Naive B cell (primary cell): ENCODE measurements around the gene LETM1. TPM values are rescaled to one million over a fixed set of nuclear protein-coding genes. Genes with fewer than 3 reads are reported as not detected.
A peak's percentile ranks its signal among the peaks of the same experiment; 100 is the strongest.

Experiments used
- ATAC-seq, 2 donors: fragments of 150-1000 bp; cut with Tn5 transposase; 2 replicates each; pipeline ENCODE4 v1.10.0; 2021; ENCODE audit warnings: low read depth in 2 of 2, mild to moderate bottlenecking in 2 of 2, moderate library complexity in 2 of 2
- DNase-seq: peaks from one replicate; pipeline ENCODE4 v3.0.0; 2022
- H3K27ac Mint-ChIP-seq, 6 donors: one replicate each; pipeline ENCODE4 v1.8.0; 2020 to 2022; ENCODE audit warnings: mild to moderate bottlenecking in 6 of 6, mixed read lengths in 6 of 6, moderate library complexity in 5 of 6, inconsistent platforms in 2 of 6
- H3K27me3 Mint-ChIP-seq, 3 donors: one replicate each; pipeline ENCODE4 v1.8.0; 2021 to 2022; ENCODE audit warnings: mixed read lengths in 3 of 3, mild to moderate bottlenecking in 1 of 3
- H3K36me3 Mint-ChIP-seq, 2 donors: one replicate each; pipeline ENCODE4 v1.8.0; 2020 to 2022; ENCODE audit warnings: mixed read lengths in 2 of 2, inconsistent platforms in 1 of 2, mild to moderate bottlenecking in 1 of 2
- H3K4me1 Mint-ChIP-seq, 3 donors: one replicate each; pipeline ENCODE4 v1.8.0; 2020 to 2022; ENCODE audit warnings: mixed read lengths in 3 of 3, inconsistent platforms in 1 of 3, mild to moderate bottlenecking in 1 of 3, moderate library complexity in 1 of 3
- H3K4me3 Mint-ChIP-seq, 8 donors: one replicate each; pipeline ENCODE4 v1.8.0; 2020 to 2022; ENCODE audit warnings: mild to moderate bottlenecking in 8 of 8, mixed read lengths in 8 of 8, moderate library complexity in 8 of 8, inconsistent platforms in 2 of 8
- H3K9me3 Mint-ChIP-seq, 7 donors: one replicate each; pipeline ENCODE4 v1.8.0; 2020 to 2022; ENCODE audit warnings: mixed read lengths in 7 of 7, mild to moderate bottlenecking in 5 of 7, inconsistent platforms in 2 of 7, moderate library complexity in 1 of 7
- polyA plus RNA-seq, 6 donors: library from polyadenylated mRNA; unstranded; fragments of 300-500 nt; fragmentation: Illumina TruSeq; gene quantifications; one replicate each; pipeline ENCODE4 v1.2.3, GENCODE V29; 2021; ENCODE audit warnings: low read depth in 6 of 6

LETM1 gene
- polyA plus RNA-seq, 6 donors from 2014 or later, result 2.9 to 15.1 (median 10.8) TPM

DNA sequence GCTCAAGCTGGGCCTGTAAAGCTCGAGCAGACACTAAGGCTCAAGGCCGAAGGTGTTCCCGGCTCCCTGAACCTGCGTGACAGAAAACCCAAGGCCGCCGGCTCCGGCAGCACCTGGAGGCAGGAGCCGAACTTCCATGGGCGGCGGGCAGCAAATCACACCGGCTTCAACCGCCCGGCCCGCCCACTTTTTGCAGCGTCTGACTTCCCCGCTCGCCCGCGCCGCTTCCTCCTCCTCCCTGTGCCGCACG, 14.3 kb upstream of the LETM1 start:
- DNase-seq, result peak; percentile 89
- Mint-ChIP-seq H3K27me3 (no peaks in the 10 kb centered on the region), H3K36me3 (no peaks in the 10 kb centered on the region), H3K9me3 (no peaks in the 10 kb centered on the region), H3K4me1 (peaks cover 12 to 21% (median 16%) of the 10 kb centered on the region in 3 donors), H3K4me3 (peak overlapping the region; percentile 76 to 93 (median 88)), H3K27ac (peak overlapping the region in 5 of 6 donors; percentile 84 to 96 (median 91))
- peak; percentile 74 to 75 for ATAC-seq

DNA sequence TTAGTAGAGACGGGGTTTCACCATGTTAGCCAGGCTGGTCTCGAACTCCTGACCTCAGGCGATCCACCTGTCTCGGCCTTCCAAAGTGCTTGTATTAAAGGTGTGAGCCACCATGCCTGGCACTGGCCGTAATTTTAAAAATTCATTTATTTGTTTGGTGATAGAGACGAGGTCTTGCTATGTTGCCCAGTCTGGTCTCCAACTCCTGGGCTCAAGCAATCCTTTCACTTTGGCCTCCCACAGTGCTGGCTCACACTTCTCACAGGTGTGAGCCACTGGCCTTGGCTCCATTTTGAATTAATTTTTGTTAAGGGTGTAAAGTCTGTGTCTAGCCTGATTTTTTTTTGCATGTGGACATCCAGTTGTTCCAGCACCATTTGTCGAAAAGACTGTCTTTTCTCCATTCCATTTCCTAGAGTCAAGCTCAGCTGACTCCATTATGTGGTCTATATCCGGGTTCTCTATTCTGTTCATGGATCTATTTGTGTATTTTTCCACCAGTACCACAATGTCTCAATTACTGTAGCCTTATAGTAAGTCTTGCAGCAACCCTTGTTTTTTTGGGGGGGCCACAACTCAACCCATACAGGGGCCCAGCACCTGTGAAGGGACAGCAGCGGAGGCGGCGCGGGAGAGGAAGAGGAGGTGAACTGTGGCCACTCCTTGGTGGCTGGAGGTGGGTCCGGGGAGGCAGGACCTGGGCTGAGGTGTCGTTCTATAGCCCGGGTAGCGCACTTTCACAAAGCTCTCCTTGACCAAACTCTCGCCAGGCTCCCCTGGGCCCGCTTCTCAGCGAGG, 13.8 kb upstream of the LETM1 start:
- Mint-ChIP-seq H3K27ac (peak overlapping the region; percentile 84 to 97 (median 93)), H3K27me3 (no peaks in the 10 kb centered on the region), H3K36me3 (no peaks in the 10 kb centered on the region), H3K4me1 (peaks cover 12 to 21% (median 16%) of the 10 kb centered on the region in 3 donors), H3K9me3 (no peaks in the 10 kb centered on the region), H3K4me3 (peak overlapping the region; percentile 76 to 93 (median 88))
- DNase-seq, result no peak
- peak in 1 of 2 donors; percentile 0 for ATAC-seq

DNA sequence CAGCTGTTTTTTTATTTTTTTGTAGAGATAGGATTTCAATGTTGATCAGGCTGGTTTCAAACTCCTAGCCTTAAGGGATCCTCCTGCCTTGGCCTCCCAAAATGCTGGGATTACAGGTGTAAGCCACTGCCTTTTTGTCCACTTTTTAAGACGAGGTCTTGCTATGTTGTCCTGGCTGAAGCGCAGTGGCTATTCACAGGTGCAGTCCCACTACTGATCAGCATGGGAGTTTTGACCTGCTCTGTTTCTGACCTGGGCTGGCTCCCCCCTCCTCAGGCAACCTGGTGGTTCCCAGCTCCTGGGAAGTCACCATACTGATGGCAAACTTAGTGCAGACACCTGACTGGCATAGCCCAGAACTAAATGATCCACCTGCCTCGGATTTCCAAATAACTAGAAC, 13.0 kb upstream of the LETM1 start:
- H3K9me3 Mint-ChIP-seq, result no peaks in the 10 kb centered on the region
- no peaks in the 10 kb centered on the region for H3K36me3 Mint-ChIP-seq
- no peak for DNase-seq
- H3K4me3 Mint-ChIP-seq, result peak overlapping the region in 2 of 8 donors; percentile 88 to 93
- no peaks in the 10 kb centered on the region for H3K27me3 Mint-ChIP-seq
- peaks cover 12 to 16% (median 15%) of the 10 kb centered on the region in 3 donors for H3K4me1 Mint-ChIP-seq
- no peak for ATAC-seq
- H3K27ac Mint-ChIP-seq, result no peak overlapping the region

DNA sequence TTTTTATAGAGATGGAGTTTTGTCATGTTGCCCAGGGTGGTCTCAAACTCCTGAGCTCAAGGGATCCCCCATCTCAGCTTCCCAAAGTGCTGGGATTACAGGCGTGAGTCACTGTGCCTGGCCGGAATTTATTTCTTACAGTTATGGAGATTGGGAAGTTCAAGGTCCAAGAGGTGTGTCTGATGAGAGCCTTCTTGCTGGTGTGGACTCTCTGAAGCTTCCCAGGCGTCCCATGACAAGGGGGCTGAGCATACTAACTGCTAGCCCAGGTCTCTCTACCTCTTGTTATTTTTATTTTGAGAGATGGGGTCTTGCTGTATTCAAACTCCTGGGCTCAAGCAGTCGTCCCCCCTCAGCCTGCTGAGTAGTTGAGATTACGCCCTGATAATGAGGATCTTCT, 12.3 kb upstream of the LETM1 start:
- no peak for ATAC-seq
- Mint-ChIP-seq H3K27ac (peak overlapping the region in 1 of 6 donors; percentile 33), H3K4me1 (peaks cover 15 to 19% (median 16%) of the 10 kb centered on the region in 3 donors), H3K27me3 (no peaks in the 10 kb centered on the region), H3K36me3 (no peaks in the 10 kb centered on the region), H3K9me3 (no peaks in the 10 kb centered on the region), H3K4me3 (peak overlapping the region in 2 of 8 donors; percentile 66 to 88)
- no peak for DNase-seq

DNA sequence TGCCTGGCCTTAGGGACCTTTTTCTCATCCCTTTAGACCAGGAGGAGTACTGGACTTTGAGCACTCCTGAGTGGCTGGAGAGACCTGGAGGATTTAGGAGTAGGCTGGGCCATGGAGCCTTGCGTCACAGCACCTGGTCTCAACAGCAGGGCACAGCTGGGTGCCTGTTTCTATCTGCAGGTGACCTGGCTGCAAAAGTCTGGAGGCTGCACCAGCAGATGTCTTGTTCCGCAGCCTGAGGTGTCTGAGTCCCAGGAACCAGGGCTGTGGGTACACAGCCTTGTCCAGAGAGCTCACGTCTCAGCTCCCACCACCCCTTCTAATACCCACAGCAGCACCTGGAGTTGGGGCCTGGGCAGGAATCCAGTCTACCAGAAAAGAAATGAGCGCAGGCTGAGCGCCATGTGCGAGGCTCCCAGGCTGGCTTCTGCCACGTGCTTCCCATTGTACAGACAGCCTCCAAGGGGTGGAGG, 10.3 kb upstream of the LETM1 start:
- H3K27ac Mint-ChIP-seq, result no peak overlapping the region
- peaks cover 24 to 29% (median 28%) of the 10 kb centered on the region in 3 donors for H3K4me1 Mint-ChIP-seq
- no peak overlapping the region for H3K4me3 Mint-ChIP-seq
- no peaks in the 10 kb centered on the region for H3K36me3 Mint-ChIP-seq
- DNase-seq, result no peak
- no peak for ATAC-seq
- H3K9me3 Mint-ChIP-seq, result no peaks in the 10 kb centered on the region
- no peaks in the 10 kb centered on the region for H3K27me3 Mint-ChIP-seq

DNA sequence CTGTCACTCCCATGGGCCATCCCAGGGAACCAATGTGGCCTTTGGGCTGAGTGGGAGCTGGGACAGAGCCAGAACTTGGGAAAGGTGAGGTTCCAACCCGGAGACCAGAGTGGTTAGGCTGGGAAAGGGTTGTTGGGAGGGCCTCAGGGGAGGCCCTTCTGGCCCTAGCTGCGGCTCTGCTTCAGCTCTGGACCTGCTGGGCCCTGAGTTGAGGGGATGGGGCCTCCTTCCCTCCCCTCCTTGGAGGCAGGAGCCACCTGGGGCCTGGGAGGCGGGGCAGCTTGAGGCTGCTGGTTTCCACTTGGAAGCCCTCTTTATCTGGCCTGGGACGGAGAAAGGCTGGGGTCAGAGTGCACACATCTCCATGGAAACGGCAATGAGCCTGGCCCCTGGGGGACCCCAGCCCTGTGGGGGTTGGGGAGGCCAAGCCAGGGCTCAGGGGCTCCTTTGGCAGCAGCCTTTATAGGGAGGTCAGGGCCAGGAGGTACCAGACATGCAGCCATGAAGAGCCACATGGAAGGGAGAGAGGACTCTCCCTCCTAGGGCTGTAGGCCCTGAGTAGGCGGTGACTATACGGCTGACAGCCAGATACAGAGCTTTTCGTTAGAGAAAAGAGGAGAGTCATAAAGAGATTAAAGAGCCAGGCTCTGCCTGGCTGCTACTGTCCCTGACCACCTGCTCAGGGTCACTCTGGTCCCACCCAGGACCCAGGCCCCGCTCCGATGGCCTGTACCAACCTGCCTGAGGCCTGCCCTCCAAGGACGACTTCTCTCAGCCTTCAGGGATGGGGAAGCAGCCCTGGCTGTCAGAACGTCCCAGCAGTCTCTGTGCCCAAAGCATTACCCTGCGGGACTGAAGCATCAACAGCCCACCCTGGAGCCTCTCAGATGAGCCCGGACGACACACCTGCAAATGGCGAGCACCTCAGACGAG, 8.4 kb upstream of the LETM1 start:
- no peaks in the 10 kb centered on the region for H3K27me3 Mint-ChIP-seq
- H3K27ac Mint-ChIP-seq, result peak overlapping the region in 1 of 6 donors; percentile 71
- H3K4me3 Mint-ChIP-seq, result peak overlapping the region in 1 of 8 donors; percentile 61
- no peaks in the 10 kb centered on the region for H3K9me3 Mint-ChIP-seq
- ATAC-seq (no peak), DNase-seq (no peak)
- H3K4me1 Mint-ChIP-seq, result peaks cover 20 to 29% (median 20%) of the 10 kb centered on the region in 3 donors
- no peaks in the 10 kb centered on the region for H3K36me3 Mint-ChIP-seq

DNA sequence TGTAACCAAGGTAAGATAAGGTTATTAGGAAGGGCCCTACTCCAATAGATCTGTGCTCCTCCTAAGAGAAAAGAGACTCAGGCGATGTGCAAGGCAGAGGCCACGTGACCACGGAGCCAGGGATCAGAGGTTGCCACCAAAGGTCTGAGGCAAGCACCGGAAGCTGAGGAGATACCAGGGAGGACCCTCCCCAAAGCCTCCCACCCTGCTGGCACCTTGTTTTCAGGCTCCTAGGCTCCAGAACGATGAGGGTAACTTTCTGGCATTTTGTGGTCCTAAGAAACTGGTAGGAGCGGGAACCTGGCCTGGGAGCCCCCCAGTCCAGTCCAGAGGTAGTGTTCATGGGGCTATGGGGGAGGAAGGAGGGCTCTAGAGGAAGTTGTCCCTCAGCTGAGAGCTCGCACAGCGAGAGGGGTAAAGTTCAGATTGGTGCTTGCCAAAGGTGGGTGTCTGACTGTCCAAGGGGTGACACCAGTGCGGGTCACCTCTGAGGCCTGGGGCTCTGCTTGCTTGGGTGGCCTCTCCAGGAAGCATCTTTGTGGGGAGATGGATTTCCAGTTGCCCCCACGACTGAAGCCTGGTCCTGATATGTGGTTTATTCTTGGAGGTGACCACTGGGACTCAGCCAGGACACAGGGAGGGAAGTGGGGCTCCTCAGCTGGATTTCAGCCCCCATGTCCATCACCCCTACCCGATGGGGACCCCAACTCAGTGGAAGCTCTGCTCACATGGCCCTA, 7.5 kb upstream of the LETM1 start:
- peak overlapping the region in 7 of 8 donors; percentile 51 to 82 (median 71) for H3K4me3 Mint-ChIP-seq
- no peaks in the 10 kb centered on the region for H3K36me3 Mint-ChIP-seq
- H3K9me3 Mint-ChIP-seq, result no peaks in the 10 kb centered on the region
- peaks cover 22 to 33% (median 23%) of the 10 kb centered on the region in 3 donors for H3K4me1 Mint-ChIP-seq
- ATAC-seq (no peak), DNase-seq (no peak)
- H3K27ac Mint-ChIP-seq, result peak overlapping the region in 5 of 6 donors; percentile 5 to 89 (median 66)
- H3K27me3 Mint-ChIP-seq, result no peaks in the 10 kb centered on the region

DNA sequence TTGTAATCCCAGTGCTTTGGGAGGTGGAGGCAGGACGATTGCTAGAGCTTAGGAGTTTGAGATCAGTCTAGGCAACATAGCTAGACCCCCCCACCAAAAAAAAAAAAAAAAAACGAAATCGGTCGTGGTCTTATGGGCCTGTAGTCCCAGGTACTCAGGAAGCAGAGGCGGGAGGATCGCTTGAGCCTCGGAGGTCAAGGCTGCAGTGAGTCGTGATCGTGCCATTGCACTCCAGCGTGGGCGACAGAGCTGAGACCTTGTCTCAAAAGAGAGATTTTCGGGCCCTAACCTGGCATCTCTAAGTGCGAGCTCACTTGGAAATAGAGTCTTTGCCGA, 7.0 kb upstream of the LETM1 start:
- Mint-ChIP-seq H3K9me3 (no peaks in the 10 kb centered on the region), H3K36me3 (no peaks in the 10 kb centered on the region), H3K27ac (peak overlapping the region in 5 of 6 donors; percentile 22 to 84 (median 66)), H3K4me1 (peaks cover 22 to 33% (median 23%) of the 10 kb centered on the region in 3 donors), H3K4me3 (peak overlapping the region; percentile 22 to 82 (median 68)), H3K27me3 (no peaks in the 10 kb centered on the region)
- DNase-seq, result no peak
- ATAC-seq, result no peak

DNA sequence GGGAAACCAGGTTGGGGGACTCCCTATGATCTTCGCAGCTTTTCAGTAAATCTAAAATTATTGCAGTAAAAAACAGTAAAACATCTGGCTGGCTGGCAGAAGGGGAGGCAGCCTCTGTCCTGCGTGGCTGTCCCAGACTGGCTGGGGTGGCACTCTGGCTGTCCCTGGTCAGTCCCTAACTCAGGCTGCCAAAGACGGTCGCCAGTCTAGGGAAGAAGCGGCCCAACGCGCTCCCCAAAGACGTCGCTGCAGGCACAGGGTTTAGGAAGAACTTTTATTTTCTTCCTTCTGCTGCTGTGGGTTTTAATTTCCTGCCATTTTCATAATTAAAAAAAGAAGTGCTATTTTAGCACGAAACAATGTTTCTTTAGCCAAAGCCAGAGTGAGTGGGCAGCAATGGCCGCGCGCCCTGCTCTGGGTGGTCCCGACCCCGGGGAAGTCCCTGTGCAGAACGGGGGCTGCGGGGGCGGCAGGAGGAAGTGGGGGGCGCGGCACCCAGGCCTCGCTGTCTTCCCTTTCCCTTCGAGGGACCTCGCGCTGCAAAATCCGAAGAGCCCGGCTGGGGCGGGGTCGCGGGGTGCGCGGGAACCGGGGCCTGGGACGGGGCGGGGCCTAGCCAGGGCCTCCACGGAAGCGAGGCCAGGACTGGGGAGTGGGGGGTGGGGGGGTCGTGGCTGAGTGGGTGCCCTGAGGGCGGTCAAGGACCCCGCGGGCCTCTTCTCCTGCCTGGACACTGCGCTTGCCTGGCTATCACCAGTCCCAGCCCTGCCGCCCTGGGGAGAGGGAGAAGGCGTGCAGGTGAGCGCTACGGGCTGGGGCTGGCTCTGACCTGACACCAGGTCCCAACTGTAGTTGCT, 6.3 kb upstream of the LETM1 start:
- Mint-ChIP-seq H3K4me1 (peaks cover 24 to 36% (median 26%) of the 10 kb centered on the region in 3 donors), H3K27ac (peak overlapping the region in 4 of 6 donors; percentile 56 to 84 (median 74)), H3K9me3 (no peaks in the 10 kb centered on the region), H3K36me3 (no peaks in the 10 kb centered on the region), H3K27me3 (no peaks in the 10 kb centered on the region), H3K4me3 (peak overlapping the region; percentile 81 to 93 (median 88))
- ATAC-seq (peak; percentile 67 to 71), DNase-seq (peak; percentile 15)

DNA sequence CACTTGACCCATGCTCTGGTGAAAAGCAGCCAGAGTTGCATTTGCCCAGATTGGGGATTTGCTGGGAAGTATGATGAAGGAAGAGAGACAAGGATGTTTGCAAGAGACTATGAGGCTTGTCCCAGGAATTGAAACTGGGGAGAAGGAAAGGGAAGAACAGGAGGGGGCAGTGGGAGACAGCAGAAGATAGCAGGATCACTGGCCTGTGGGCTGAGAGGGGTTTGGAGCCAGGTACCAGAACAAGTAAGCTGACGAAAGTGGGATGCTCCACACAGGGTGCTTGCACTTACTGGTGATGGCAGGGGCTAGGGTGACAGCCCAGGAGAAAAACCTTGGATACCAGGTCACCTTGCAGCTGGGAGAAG, 3.4 kb upstream of the LETM1 start:
- peaks cover 36 to 50% (median 39%) of the 10 kb centered on the region in 3 donors for H3K4me1 Mint-ChIP-seq
- peak overlapping the region in 1 of 8 donors; percentile 70 for H3K4me3 Mint-ChIP-seq
- no peaks in the 10 kb centered on the region for H3K27me3 Mint-ChIP-seq
- no peak overlapping the region for H3K27ac Mint-ChIP-seq
- H3K36me3 Mint-ChIP-seq, result no peaks in the 10 kb centered on the region
- DNase-seq (no peak), ATAC-seq (no peak)
- H3K9me3 Mint-ChIP-seq, result no peaks in the 10 kb centered on the region

DNA sequence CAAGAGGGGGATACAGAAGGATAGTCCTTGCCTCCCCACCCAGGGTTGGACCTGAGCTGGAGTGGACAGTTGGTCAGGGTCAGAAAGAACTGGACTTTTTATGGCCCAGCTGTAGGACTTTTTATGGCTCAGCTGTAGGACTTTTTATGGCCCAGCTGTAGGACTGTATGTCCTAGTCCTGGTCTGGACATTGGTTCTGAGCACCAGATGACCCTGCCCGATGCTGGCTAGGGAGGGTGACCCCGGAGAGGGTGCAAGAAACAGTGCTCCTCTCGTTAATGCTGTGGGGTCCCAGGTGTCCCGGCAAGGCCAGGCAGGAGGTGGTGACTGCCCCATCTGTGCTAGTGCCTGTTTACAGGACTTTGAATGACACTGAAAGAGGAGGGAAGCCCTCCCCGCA, 2.0 kb upstream of the LETM1 start:
- Mint-ChIP-seq H3K36me3 (no peaks in the 10 kb centered on the region), H3K4me1 (peaks cover 35 to 47% (median 40%) of the 10 kb centered on the region in 3 donors), H3K4me3 (peak overlapping the region in 2 of 8 donors; percentile 83 to 92), H3K27ac (peak overlapping the region in 1 of 6 donors; percentile 34), H3K27me3 (no peaks in the 10 kb centered on the region), H3K9me3 (no peaks in the 10 kb centered on the region)
- DNase-seq, result no peak
- ATAC-seq, result no peak

DNA sequence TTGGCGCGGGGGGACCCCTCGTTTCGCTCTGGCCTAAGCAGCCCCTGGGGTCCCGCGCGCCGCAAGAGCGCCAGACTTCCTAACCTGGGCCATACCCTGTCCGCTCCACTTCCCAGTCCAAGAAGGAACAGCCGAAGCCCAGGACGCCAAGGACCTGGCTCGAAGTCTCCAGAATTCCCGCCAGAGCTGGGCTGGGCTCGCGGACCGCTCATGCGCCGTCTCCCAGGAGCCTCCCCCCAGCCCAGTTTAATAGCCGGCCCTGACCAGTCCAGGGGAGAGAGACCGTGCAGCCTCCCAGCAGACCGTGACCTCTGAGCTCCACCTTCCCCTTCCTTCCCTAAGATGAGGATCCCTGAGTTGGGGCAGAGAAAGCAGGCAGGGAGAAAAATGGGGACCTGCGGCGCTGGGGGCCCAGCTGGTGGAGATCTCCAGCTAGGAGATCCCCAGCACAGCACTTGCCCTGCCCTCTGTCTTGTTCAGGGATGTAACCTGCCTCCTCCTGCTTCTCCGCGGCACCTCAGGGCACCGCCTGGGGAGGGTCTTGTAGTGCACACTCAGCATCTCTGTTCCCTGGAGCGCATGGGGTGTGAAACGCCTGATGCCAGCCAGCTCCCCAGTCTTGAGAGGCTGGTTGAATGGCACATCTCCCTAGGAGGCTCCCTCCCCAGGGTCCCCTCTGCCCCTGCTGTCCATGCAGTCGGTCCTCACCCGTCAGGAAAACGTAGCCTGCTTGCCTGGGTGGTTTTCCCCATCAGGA, 1.2 kb upstream of the LETM1 start:
- Mint-ChIP-seq H3K27ac (peak overlapping the region in 2 of 6 donors; percentile 36 to 70), H3K4me3 (peak overlapping the region; percentile 73 to 93 (median 83)), H3K27me3 (no peaks in the 10 kb centered on the region), H3K4me1 (peaks cover 31 to 47% (median 42%) of the 10 kb centered on the region in 3 donors), H3K36me3 (no peaks in the 10 kb centered on the region), H3K9me3 (no peaks in the 10 kb centered on the region)
- ATAC-seq (no peak), DNase-seq (no peak)
